Right lobe of liver (tissue), 4 donors: Measurements from ENCODE around the gene MAML3.

Experiments
- POLR2A ChIP-seq: fragments of 450-650 bp; IDR thresholded peaks from one replicate; pipeline ENCODE4 v1.6.1; 2017; ENCODE audit warnings: antibody characterized with exemption, mild to moderate bottlenecking
- TF ChIP-seq, protein P1 (sequence below), 4 donors: fragments of 200-600 bp in 3 of 4; fragments of 450-650 bp in 1 of 4; IDR thresholded peaks; one replicate each; pipeline versions ENCODE4 v1.5.1 to v1.8.0; 2016 to 2022; ENCODE audit warnings: antibody characterized with exemption in 4 of 4, mild to moderate bottlenecking in 2 of 4
- donor health status: DM: no; HTN: no; CAD: no.
- donor health status: DM: no; HTN: no; CAD: no.
- donor health status: DM: no; HTN: yes; CAD: no.

DNA sequence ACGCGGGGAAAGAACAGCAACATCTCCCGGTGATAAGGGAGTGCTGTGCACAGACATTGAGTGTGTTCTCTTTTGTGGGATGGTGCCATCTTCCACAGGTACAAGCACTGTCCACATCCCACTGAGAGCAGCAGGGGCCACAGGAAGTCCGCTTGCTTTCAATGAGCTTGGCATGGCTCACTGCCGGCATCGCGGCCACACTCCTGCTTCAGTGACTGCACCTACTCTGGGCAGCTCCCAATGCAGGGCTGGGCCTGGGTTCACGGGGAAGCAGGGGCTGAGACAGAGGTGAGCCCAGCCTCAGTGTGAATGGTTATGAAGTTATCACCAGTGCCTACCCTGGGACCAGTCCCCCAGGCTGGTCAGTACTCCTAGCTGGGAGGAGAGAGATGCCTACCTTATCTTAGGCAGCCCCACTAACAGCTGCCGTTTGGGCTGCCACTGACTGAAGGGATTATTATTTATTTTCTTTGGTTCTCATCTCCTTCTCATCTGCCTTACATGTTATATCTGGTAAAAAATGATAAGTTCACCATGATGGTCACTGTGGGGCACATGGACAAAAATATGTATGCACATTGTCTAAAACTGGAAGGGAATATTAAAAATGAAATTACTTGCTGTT lies 389.2 kb downstream of the MAML3 start:
- TF ChIP-seq, protein P1, sequence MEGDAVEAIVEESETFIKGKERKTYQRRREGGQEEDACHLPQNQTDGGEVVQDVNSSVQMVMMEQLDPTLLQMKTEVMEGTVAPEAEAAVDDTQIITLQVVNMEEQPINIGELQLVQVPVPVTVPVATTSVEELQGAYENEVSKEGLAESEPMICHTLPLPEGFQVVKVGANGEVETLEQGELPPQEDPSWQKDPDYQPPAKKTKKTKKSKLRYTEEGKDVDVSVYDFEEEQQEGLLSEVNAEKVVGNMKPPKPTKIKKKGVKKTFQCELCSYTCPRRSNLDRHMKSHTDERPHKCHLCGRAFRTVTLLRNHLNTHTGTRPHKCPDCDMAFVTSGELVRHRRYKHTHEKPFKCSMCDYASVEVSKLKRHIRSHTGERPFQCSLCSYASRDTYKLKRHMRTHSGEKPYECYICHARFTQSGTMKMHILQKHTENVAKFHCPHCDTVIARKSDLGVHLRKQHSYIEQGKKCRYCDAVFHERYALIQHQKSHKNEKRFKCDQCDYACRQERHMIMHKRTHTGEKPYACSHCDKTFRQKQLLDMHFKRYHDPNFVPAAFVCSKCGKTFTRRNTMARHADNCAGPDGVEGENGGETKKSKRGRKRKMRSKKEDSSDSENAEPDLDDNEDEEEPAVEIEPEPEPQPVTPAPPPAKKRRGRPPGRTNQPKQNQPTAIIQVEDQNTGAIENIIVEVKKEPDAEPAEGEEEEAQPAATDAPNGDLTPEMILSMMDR (IDR thresholded peaks at IDR 0.05), result no peak
- TF ChIP-seq POLR2A, result no peak
